Measurements from ENCODE around the gene SLC1A5.
"Not testable (repeated sequence)": the region's sequence is repeated elsewhere in the genome, so short reads cannot be mapped to it uniquely, and the experiment has no call there.

SLC1A5 gene

DNA sequence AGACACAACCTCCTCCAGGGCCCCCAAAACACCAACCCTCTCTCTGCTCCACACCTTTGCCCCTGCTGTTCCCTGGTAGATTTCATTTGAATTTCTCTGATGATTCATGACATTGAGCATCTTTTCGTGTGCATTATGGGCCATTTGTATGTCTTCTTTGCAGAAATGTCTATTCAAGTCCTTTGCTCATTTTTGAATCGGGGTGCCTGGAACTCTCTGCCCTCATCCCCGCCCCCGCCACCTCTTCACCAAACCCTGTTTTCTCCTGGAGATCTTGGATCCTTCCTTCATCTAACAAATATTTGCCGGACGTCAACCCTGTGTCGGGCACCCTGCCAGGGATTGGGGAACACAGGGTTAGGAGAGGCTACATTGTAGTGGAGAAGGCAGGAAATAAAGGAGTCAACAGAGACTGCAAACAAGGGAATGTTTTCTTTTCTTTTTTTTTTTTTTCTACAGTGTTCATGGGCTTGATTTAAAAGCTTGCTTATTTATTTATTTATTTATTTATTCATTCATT is 25.5 kb upstream of the SLC1A5 start:
- no peaks in the 10 kb centered on the region for H3K27me3 ChIP-seq (replicated peaks in 2 of 5; ENCODE audit: control insufficient read depth in 4 of 5, insufficient read depth in 5 of 5, low read length in 4 of 5)
- 91% methylated on average over 3 of the region's 7 CpGs for WGBS (ENCODE audit: insufficient coverage)
- H3K36me3 ChIP-seq (ENCODE audit: control insufficient read depth in 4 of 4, insufficient read depth in 4 of 4, low read length in 3 of 4), result no peaks in the 10 kb centered on the region
- POLR2A ChIA-PET, result no interaction called here
- CTCF ChIA-PET, result interaction anchor here (0.6 kb wide), 1 partner anchor 945 kb away, joined by 3 read pairs; no protein-coding TSS in a partner anchor
- H3K4me1 ChIP-seq (ENCODE audit: control extremely low read depth in 1 of 4, control insufficient read depth in 4 of 4, insufficient read depth in 4 of 4, low read length in 3 of 4), result no peaks in the 10 kb centered on the region
- H3K27ac ChIP-seq (ENCODE audit: insufficient read depth in 1 of 2, low read depth in 1 of 2, low read length in 2 of 2, poor library complexity in 1 of 2, severe bottlenecking in 2 of 2), result no peak overlapping the region
- H3K4me3 ChIP-seq (ENCODE audit: control insufficient read depth in 1 of 7, extremely low read depth in 1 of 7, insufficient read depth in 4 of 7, low read depth in 2 of 7, low read length in 6 of 7), result no peak overlapping the region
- no peaks in the 10 kb centered on the region for H3K9me3 ChIP-seq (ENCODE audit: control extremely low read depth in 1 of 5, control insufficient read depth in 4 of 5, insufficient read depth in 2 of 5, low read depth in 1 of 5, low read length in 4 of 5)
- DNase-seq, result no peak

- DNase-seq, result no peak
- POLR2A ChIA-PET, result no interaction called here
These were observed 24.8 kb upstream of the SLC1A5 start for GRCh38 chr19:46812977-46813838.

GRCh38 chr19:46809534-46810272 is 21.3 kb upstream of the SLC1A5 start:
- no peak overlapping the region for H3K27ac ChIP-seq (ENCODE audit: insufficient read depth in 1 of 2, low read depth in 1 of 2, low read length in 2 of 2, poor library complexity in 1 of 2, severe bottlenecking in 2 of 2)
- no peaks in the 10 kb centered on the region for H3K27me3 ChIP-seq (replicated peaks in 2 of 5; ENCODE audit: control insufficient read depth in 4 of 5, insufficient read depth in 5 of 5, low read length in 4 of 5)
- no peaks in the 10 kb centered on the region for H3K36me3 ChIP-seq (ENCODE audit: control insufficient read depth in 4 of 4, insufficient read depth in 4 of 4, low read length in 3 of 4)
- 84% methylated on average over 12 of the region's 13 CpGs for WGBS (ENCODE audit: insufficient coverage)
- ChIA-PET CTCF (no interaction called here), POLR2A (no interaction called here)
- H3K4me3 ChIP-seq (ENCODE audit: control insufficient read depth in 1 of 7, extremely low read depth in 1 of 7, insufficient read depth in 4 of 7, low read depth in 2 of 7, low read length in 6 of 7), result no peak overlapping the region
- H3K9me3 ChIP-seq (ENCODE audit: control extremely low read depth in 1 of 5, control insufficient read depth in 4 of 5, insufficient read depth in 2 of 5, low read depth in 1 of 5, low read length in 4 of 5), result no peaks in the 10 kb centered on the region
- DNase-seq, result peak in 1 of 3 donors; percentile 34
- no peaks in the 10 kb centered on the region for H3K4me1 ChIP-seq (ENCODE audit: control extremely low read depth in 1 of 4, control insufficient read depth in 4 of 4, insufficient read depth in 4 of 4, low read length in 3 of 4)

More at GRCh38 chr19:46812977-46813838, 24.8 kb upstream of the SLC1A5 start:
- H3K9me3 ChIP-seq (ENCODE audit: control extremely low read depth in 1 of 5, control insufficient read depth in 4 of 5, insufficient read depth in 2 of 5, low read depth in 1 of 5, low read length in 4 of 5), result no peaks in the 10 kb centered on the region
- H3K4me1 ChIP-seq (ENCODE audit: control extremely low read depth in 1 of 4, control insufficient read depth in 4 of 4, insufficient read depth in 4 of 4, low read length in 3 of 4), result no peaks in the 10 kb centered on the region
- WGBS (ENCODE audit: insufficient coverage), result 91% methylated on average over 16 of the region's 24 CpGs
- H3K4me3 ChIP-seq (ENCODE audit: control insufficient read depth in 1 of 7, extremely low read depth in 1 of 7, insufficient read depth in 4 of 7, low read depth in 2 of 7, low read length in 6 of 7), result no peak overlapping the region
- H3K27me3 ChIP-seq (replicated peaks in 2 of 5; ENCODE audit: control insufficient read depth in 4 of 5, insufficient read depth in 5 of 5, low read length in 4 of 5), result no peaks in the 10 kb centered on the region
- H3K27ac ChIP-seq (ENCODE audit: insufficient read depth in 1 of 2, low read depth in 1 of 2, low read length in 2 of 2, poor library complexity in 1 of 2, severe bottlenecking in 2 of 2), result no peak overlapping the region
- CTCF ChIA-PET, result interaction anchor here (0.6 kb wide), 1 partner anchor 945 kb away, joined by 3 read pairs; no protein-coding TSS in a partner anchor
- H3K36me3 ChIP-seq (ENCODE audit: control insufficient read depth in 4 of 4, insufficient read depth in 4 of 4, low read length in 3 of 4), result no peaks in the 10 kb centered on the region

DNA sequence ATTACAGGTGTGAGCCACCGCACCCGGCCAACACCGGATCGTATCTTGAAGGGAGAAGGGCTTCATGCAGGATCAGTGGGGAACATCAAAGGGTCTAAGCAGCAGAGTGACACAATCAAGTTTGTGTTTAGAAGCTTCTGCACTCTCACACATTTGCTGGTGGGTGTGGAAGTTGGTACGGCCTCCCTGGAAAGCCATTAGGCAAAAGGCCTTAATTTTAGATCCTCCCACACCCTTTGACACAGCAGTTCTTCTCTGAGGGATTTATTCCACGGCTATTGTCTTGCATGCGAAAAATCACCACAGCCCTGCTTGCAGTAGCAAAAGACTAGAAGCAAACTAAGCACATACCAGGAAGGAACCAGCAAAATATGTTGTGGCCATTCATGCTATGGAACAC is 18.3 kb upstream of the SLC1A5 start:
- DNase-seq, result no peak
- Histone ChIP-seq H3K4me3 (ENCODE audit: control insufficient read depth in 1 of 7, extremely low read depth in 1 of 7, insufficient read depth in 4 of 7, low read depth in 2 of 7, low read length in 6 of 7) (no peak overlapping the region), H3K27ac (ENCODE audit: insufficient read depth in 1 of 2, low read depth in 1 of 2, low read length in 2 of 2, poor library complexity in 1 of 2, severe bottlenecking in 2 of 2) (no peak overlapping the region), H3K36me3 (ENCODE audit: control insufficient read depth in 4 of 4, insufficient read depth in 4 of 4, low read length in 3 of 4) (no peaks in the 10 kb centered on the region), H3K27me3 (replicated peaks in 2 of 5; ENCODE audit: control insufficient read depth in 4 of 5, insufficient read depth in 5 of 5, low read length in 4 of 5) (no peaks in the 10 kb centered on the region), H3K9me3 (ENCODE audit: control extremely low read depth in 1 of 5, control insufficient read depth in 4 of 5, insufficient read depth in 2 of 5, low read depth in 1 of 5, low read length in 4 of 5) (no peaks in the 10 kb centered on the region), H3K4me1 (ENCODE audit: control extremely low read depth in 1 of 4, control insufficient read depth in 4 of 4, insufficient read depth in 4 of 4, low read length in 3 of 4) (no peaks in the 10 kb centered on the region)
- 100% methylated on average over 2 of the region's 7 CpGs for WGBS (ENCODE audit: insufficient coverage)
- ChIA-PET POLR2A (interaction anchor here (0.7 kb wide), 1 partner anchor 1680 kb away, joined by 3 read pairs; no protein-coding TSS in a partner anchor), CTCF (interaction anchor here (1.0 to 2.4 kb wide), 2 partner anchors 11 to 13 kb away, joined by 3 to 9 read pairs; no protein-coding TSS in a partner anchor)

DNA sequence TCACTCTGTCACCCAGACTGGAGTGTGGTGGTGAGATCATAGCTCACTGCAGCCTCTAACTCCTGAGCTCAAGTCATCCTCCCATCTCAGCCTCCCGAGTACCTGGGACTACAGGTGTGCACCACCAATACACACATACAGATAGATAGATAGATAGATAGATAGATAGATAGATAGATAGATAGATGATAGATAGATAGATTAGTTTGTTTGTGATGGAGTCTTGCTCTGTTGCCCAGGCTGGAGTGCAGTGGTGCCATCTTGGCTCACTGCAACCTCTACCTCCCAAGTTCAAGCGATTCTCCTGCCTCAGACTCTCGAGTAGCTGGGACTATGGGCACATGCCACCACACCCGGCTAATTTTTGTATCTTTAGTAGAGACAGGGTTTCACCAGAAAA is 16.0 kb upstream of the SLC1A5 start:
- H3K27ac ChIP-seq (ENCODE audit: insufficient read depth in 1 of 2, low read depth in 1 of 2, low read length in 2 of 2, poor library complexity in 1 of 2, severe bottlenecking in 2 of 2); H3K4me1 ChIP-seq (ENCODE audit: control extremely low read depth in 1 of 4, control insufficient read depth in 4 of 4, insufficient read depth in 4 of 4, low read length in 3 of 4); H3K9me3 ChIP-seq (ENCODE audit: control extremely low read depth in 1 of 5, control insufficient read depth in 4 of 5, insufficient read depth in 2 of 5, low read depth in 1 of 5, low read length in 4 of 5); H3K27me3 ChIP-seq (replicated peaks in 2 of 5; ENCODE audit: control insufficient read depth in 4 of 5, insufficient read depth in 5 of 5, low read length in 4 of 5); H3K36me3 ChIP-seq (ENCODE audit: control insufficient read depth in 4 of 4, insufficient read depth in 4 of 4, low read length in 3 of 4); DNase-seq; POLR2A ChIA-PET; H3K4me3 ChIP-seq (ENCODE audit: control insufficient read depth in 1 of 7, extremely low read depth in 1 of 7, insufficient read depth in 4 of 7, low read depth in 2 of 7, low read length in 6 of 7): not testable (repeated sequence)
- WGBS (ENCODE audit: insufficient coverage), result 100% methylated on average over 2 of the region's 4 CpGs
- CTCF ChIA-PET, result interaction anchor here (1.8 to 2.4 kb wide), 3 partner anchors 9 to 47 kb away, joined by 5 to 9 read pairs (median 7); no protein-coding TSS in a partner anchor

DNA sequence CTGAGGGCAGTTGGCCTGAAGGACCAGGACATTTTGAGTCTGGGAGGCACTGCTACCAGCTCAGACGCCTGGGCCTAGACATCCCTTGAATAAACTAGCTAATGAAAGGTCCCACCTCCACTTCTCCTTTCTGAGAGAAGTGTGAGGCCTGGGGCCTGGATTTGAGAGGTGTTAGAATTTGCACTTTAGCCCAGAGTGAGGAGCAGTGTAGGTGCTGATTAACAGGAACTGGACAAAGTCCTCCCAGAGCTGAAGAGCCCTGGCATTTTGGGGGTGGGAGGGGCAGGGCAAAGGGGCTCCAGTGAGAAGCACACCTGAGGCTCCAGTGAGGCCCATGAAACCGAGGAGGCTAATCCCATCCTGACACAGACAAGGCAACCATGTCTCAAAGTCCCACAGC is 15.2 kb upstream of the SLC1A5 start:
- Histone ChIP-seq H3K27me3 (replicated peaks in 2 of 5; ENCODE audit: control insufficient read depth in 4 of 5, insufficient read depth in 5 of 5, low read length in 4 of 5) (no peaks in the 10 kb centered on the region), H3K27ac (ENCODE audit: insufficient read depth in 1 of 2, low read depth in 1 of 2, low read length in 2 of 2, poor library complexity in 1 of 2, severe bottlenecking in 2 of 2) (no peak overlapping the region), H3K4me3 (ENCODE audit: control insufficient read depth in 1 of 7, extremely low read depth in 1 of 7, insufficient read depth in 4 of 7, low read depth in 2 of 7, low read length in 6 of 7) (no peak overlapping the region), H3K9me3 (ENCODE audit: control extremely low read depth in 1 of 5, control insufficient read depth in 4 of 5, insufficient read depth in 2 of 5, low read depth in 1 of 5, low read length in 4 of 5) (no peaks in the 10 kb centered on the region), H3K4me1 (ENCODE audit: control extremely low read depth in 1 of 4, control insufficient read depth in 4 of 4, insufficient read depth in 4 of 4, low read length in 3 of 4) (no peaks in the 10 kb centered on the region), H3K36me3 (ENCODE audit: control insufficient read depth in 4 of 4, insufficient read depth in 4 of 4, low read length in 3 of 4) (no peaks in the 10 kb centered on the region)
- 83% methylated on average over 1 of the region's 2 CpGs for WGBS (ENCODE audit: insufficient coverage)
- ChIA-PET CTCF (interaction anchor here (1.4 kb wide), 1 partner anchor 18 kb away, joined by 3 read pairs; no protein-coding TSS in a partner anchor), POLR2A (no interaction called here)
- no peak for DNase-seq
